ENCODE measurements around the gene GDF2.

The GDF2 gene

GRCh38 chr10:47337310-47337709 lies 15.1 kb downstream of the GDF2 start:
- no peak overlapping the region for H3K27ac ChIP-seq
- TF ChIP-seq, protein P1, sequence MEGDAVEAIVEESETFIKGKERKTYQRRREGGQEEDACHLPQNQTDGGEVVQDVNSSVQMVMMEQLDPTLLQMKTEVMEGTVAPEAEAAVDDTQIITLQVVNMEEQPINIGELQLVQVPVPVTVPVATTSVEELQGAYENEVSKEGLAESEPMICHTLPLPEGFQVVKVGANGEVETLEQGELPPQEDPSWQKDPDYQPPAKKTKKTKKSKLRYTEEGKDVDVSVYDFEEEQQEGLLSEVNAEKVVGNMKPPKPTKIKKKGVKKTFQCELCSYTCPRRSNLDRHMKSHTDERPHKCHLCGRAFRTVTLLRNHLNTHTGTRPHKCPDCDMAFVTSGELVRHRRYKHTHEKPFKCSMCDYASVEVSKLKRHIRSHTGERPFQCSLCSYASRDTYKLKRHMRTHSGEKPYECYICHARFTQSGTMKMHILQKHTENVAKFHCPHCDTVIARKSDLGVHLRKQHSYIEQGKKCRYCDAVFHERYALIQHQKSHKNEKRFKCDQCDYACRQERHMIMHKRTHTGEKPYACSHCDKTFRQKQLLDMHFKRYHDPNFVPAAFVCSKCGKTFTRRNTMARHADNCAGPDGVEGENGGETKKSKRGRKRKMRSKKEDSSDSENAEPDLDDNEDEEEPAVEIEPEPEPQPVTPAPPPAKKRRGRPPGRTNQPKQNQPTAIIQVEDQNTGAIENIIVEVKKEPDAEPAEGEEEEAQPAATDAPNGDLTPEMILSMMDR (IDR thresholded peaks at IDR 0.05), result no peak
- TF ChIP-seq ZFX (IDR thresholded peaks at IDR 0.05; ENCODE audit: borderline replicate concordance), result no peak

GRCh38 chr10:47339186-47339735 lies 17.0 kb downstream of the GDF2 start:
- no peak overlapping the region for H3K27ac ChIP-seq
- TF ChIP-seq, protein P1 (IDR thresholded peaks at IDR 0.05), result no peak
- TF ChIP-seq ZFX (IDR thresholded peaks at IDR 0.05; ENCODE audit: borderline replicate concordance), result no peak

- no peak for TF ChIP-seq ZFX (IDR thresholded peaks at IDR 0.05; ENCODE audit: borderline replicate concordance)
- TF ChIP-seq, protein P1 (IDR thresholded peaks at IDR 0.05), result no peak
- H3K27ac ChIP-seq, result no peak overlapping the region
These were observed 17.7 kb downstream of the GDF2 start for GRCh38 chr10:47339759-47340607.

- H3K27ac ChIP-seq, result no peak overlapping the region
- TF ChIP-seq, protein P1 (IDR thresholded peaks at IDR 0.05), result peak; percentile 98
- TF ChIP-seq ZFX (IDR thresholded peaks at IDR 0.05; ENCODE audit: borderline replicate concordance), result no peak
These were observed 18.4 kb downstream of the GDF2 start for GRCh38 chr10:47340608-47341170.

GRCh38 chr10:47344996-47345870 lies 23.0 kb downstream of the GDF2 start:
- no peak for TF ChIP-seq ZFX (IDR thresholded peaks at IDR 0.05; ENCODE audit: borderline replicate concordance)
- TF ChIP-seq, protein P1 (IDR thresholded peaks at IDR 0.05), result no peak
- H3K27ac ChIP-seq, result peak overlapping the region; percentile 82

GRCh38 chr10:47346581-47347302 lies 24.5 kb downstream of the GDF2 start:
- H3K27ac ChIP-seq, result peak overlapping the region; percentile 82

More at GRCh38 chr10:47346581-47347302, 24.5 kb downstream of the GDF2 start:
- no peak for TF ChIP-seq ZFX (IDR thresholded peaks at IDR 0.05; ENCODE audit: borderline replicate concordance)
- TF ChIP-seq, protein P1 (IDR thresholded peaks at IDR 0.05), result no peak

All from 22Rv1 (cell line).